ENCODE data around the gene MAP3K6.

MAP3K6 gene

DNA sequence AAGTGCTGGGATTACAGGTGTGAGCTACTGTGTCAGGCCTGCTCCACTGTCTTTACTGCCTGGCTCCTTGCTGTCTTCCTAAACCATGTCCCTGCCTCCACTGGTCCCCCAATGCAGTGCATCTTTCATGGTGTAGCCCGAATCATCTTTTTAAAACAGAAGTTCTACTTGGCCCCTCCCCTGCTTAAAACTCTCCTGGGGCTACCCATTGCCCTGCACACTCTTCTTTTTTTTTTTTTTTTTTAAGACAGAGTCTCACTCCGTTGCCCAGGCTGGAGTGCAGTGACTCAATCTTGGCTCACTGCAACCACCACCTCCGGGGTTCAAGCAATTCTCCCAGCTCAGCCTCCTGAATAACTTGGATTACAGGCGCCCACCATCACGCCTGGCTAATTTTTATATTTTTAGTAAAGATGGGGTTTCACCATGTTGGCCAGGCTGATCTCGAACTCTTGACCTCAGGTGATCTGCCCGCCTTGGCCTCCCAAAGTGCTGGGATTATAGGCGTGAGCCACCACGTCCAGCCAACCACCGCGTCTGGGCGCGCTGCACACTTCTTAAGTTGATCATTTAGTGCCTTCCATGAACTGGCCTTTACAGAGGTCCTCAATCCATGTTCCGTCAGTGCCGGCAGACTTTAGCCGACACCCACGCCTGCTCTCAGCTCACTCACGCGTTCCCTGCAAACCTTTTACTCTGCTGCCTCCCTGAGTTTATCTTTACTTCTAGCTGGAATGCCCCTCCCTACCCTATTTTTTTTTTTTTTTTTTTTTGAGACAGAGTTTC, 5.5 kb upstream of the MAP3K6 start:
- FAIRE-seq = no peak

GRCh38 chr1:27368869-27369582, 2.3 kb upstream of the MAP3K6 start:
- peak; percentile 81 for FAIRE-seq

DNA sequence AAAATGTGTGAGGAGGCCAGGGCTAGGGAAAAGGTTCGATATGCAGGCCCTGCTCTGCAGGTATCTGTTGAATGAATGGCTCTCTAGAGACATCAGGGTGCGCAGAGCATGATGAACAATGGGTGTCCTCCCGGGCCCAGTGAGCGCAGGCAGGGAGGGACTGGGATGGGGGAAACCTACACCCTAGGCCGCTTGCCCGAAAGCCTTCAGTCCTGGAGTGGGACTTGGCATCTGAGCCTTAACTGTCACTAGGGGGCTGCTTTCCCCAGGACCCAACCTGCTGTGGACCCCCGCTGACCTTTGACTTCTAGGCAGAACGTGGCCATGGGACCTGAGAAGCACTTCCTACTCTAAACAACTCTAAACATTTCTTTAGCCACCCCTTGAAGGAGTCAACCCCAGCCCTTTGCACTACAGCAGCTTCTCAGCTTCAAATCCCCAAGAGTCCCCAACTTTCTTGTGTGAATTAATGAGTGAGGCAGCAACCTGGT, 444 bp upstream of the MAP3K6 start:
- no peak for FAIRE-seq

DNA sequence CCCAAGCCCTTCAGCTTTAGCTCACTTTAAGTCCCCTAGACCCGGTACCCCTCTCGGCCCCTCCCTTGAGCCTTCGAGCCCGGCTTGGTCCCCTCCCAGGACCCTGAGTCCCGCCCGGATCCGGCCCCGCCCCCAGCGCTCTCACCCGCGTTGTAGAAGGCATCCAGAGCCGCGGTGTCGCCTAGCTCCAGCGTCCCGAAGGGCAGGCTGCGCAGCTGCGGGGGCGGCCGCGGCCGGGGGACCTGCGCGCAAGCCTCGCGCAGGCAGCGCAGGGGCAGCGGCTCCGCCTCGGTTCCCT, 699 bp downstream of the MAP3K6 start:
- FAIRE-seq = no peak

DNA sequence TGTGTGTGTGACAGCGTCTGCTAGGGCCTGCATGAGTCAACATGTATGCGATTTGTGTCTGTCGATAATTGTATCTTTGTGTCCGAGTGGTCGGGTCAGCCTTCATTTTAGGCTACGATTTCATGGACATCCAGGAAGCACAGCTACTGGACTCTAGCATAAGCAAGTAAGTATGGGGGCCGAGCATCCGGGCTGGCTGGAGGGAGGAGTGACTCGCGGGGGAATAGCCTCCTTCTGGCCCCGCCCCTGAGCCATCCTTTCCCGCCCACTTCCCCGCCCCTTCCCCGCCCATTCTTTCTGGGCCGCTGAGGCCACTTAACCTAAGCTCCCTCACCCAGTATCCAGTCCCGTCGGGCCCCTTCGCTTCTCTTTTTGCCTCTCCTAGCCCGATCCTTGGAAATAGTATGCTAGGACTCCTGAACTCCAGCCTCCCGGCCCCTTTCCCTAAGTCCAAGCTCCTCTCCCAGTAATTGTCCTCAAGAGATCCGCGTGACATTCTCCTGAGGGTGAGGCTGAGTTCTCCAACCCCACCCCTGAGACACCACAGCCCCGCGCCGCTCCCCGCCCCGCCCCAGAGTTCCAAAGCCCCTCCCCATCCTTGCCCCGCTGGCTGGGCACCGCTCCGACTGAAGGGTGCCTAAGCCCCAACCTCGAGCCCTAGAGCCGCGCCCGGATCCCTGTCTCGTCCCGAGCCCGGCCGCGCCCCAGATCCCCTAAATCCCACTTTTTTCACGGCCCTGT, 1.2 kb downstream of the MAP3K6 start:
- peak; percentile 82 for FAIRE-seq

GRCh38 chr1:27364696-27365371, 1.9 kb downstream of the MAP3K6 start:
- FAIRE-seq = no peak

GRCh38 chr1:27363766-27364695, 2.7 kb downstream of the MAP3K6 start:
- no peak for FAIRE-seq

DNA sequence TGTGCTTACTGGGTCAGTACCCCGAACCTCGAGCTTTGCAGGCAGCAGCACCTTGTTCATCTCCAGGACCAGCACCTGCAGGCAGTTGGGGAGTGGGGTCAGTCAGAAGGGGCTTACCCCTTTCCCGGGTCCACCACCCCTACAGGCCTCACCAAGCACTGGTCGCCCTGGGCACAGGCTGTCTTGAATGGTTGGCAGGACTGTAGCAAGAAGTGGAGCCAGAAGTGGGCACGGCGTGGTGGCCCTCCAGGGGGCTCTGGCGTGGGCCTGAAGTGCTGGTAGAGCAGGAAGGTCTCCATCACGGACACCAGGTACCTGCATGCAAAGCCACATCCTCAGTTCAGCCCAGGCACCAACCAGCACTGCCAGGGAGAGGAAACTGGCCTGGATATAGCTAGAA, 5.2 kb downstream of the MAP3K6 start:
- no peak for FAIRE-seq

GRCh38 chr1:27361044-27361402, 5.7 kb downstream of the MAP3K6 start:
- FAIRE-seq = no peak

DNA sequence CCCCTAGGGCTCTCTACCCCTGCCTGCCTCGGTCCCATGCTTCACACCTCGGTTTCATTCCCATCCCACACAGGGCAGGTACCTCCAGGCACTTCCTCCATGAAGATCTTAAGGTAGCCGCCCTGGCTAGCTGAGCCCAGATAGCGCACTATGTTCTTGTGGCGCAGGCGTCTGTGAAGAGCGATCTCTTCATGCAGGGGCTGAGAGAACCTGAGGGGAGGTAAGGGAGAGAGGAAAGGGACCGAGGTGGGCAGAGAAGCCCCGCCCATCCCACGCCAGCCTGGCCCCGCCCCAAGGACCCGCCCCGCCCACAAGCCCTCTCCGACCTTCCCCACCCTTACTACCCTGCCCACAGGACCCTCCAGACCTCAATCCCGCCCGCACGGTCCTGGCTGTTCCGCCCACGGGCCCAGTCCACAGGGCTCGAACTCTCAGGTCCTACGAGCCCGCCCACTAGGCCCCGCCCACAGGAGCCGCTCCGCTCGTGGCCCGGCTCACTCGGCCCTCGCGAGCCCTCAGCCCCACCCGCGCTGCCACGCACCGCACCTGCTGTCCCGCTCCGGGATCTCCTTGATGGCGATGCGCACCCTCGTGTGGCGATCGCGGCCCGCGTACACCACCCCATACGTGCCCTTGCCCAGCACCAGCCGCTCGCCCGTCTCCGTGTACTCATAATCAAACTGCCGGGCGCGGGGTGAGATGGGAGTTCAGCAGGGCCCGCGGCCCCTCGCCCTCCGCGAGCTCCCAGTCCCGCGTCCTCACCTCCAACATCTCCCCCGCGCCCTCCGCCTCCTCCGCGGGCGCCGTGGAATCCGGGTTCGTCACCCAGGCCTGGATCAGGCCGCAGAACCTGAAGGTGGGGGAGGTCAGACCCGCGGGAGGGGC, 6.4 kb downstream of the MAP3K6 start:
- no peak for FAIRE-seq

DNA sequence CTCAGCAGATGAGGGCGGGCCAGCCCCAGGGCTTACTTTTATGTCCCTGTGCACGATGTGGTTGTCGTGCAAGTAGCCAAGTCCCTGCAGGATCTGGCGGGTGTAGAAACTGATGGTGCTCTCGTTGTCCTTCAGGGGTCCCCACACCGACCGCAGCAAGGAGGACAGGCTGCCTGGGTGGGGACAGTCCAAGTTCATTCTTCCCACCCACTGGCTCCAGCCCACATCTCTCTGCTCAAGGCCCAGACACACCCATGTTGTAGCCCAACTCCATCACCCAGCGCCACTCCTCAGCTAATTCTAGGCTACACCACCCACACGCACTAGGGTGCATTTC, 7.0 kb downstream of the MAP3K6 start:
- no peak for FAIRE-seq

GRCh38 chr1:27358928-27359313, 7.8 kb downstream of the MAP3K6 start:
- FAIRE-seq = no peak

- no peak for FAIRE-seq
Observed at GRCh38 chr1:27358038-27358927, 8.5 kb downstream of the MAP3K6 start.

DNA sequence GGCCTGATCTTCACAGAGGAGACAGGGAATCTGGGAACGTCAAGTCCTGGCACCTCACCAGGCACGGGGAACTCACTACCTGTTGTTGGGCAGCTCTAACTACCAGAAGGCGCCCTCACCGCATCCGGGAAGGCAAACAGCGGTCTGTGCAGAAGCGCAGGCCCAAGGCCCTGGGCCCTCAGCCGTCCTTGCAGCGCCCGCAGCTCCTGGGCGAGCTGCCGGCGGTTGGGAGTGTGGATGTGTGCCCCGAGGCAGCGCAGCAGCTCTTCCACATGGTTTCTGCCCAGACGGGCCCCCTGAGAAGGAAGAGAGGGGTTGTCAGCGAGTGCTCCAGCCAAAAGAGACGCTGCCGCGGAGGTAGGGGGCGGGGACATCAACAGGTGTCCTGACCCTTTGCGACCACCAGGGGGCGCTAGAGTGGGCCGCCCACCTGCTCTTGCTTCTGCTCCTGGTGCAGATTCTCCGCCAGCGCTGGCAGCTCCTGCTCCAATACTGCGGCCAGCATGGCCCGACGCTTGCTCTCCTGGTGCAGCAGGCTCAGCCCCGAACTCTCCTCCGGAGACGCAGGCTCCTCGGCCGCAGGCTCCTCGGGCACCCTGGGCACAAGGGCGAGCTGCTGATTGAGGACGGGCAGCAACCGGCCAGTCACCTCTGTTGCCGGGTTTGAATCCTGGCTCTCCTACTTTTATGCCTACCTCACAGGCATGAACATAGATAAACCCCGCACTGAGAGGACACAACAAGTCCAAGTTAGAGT, 9.3 kb downstream of the MAP3K6 start:
- peak; percentile 68 for FAIRE-seq

- FAIRE-seq = no peak
Observed at GRCh38 chr1:27356619-27357280, 10.0 kb downstream of the MAP3K6 start.

DNA sequence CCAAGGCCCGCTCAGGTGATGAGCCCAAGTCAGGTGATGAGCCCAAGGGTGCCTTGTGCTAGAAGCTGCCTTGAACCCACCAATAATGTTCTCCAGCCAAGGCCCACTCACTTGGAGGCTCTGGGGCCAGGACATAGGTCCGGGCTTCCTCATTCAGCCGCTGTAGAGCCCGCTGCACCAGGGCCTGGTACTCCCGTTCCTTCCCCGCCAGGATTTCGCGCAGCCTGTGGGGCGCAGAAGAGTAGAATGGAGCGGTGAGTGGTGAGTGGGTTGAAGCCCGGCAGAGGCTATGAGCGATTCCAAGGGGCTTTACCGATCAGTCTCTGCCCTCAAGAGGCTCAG, 10.5 kb downstream of the MAP3K6 start:
- no peak for FAIRE-seq

- no peak for FAIRE-seq
Observed at GRCh38 chr1:27355683-27356082, 11.1 kb downstream of the MAP3K6 start.

GRCh38 chr1:27353629-27354028, 13.1 kb downstream of the MAP3K6 start:
- no peak for FAIRE-seq

DNA sequence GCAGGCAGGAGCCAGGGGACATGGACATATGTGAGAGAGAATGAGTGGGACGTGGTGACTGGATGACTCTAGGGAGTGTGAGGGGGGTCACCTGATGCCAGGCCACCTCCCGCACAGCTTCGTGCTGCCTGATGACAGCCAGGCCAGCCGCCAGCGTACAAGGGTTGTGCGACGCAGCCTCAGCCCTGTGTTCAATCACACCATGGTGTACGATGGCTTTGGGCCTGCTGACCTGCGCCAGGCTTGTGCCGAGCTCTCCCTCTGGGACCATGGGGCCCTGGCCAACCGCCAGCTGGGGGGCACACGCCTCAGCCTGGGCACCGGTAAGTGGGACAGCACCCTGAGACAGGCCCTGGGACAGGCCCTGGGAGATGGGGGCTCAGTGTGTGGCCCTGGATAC, 13.6 kb downstream of the MAP3K6 start:
- FAIRE-seq = no peak

Measured in G401.6 (cell line).